Endometrial microvascular endothelial cells (primary cell): ENCODE data around the gene TFDP1. TPM values are rescaled to one million over a fixed set of nuclear protein-coding genes. Genes with fewer than 3 reads are reported as not detected.
"Not testable (repeated sequence)": the region's sequence is repeated elsewhere in the genome, so short reads cannot be mapped to it uniquely, and the experiment has no call there.

Experiments
- in situ Hi-C: cut with HindIII; loops from 2 replicates; pipeline ENCODE4 v1.10.0; 2017; ENCODE audit warnings: low sequenced_read_pairs, low pct_unique_long_range_greater_than_20kb; ENCODE audit errors: inconsistent ontology term
- total RNA-seq: library from RNA; depleted of rRNA; stranded (reverse); fragments of >200 nt; gene quantifications from one replicate; pipeline ENCODE4 v1.2.3, GENCODE V29; 2015; ENCODE audit errors: inconsistent ontology term

Gene TFDP1
- total RNA-seq, 1 donor from 2014 or later, result 116 TPM

GRCh38 chr13:113563511-113563910 lies 21.0 kb upstream of the TFDP1 start:
- in situ Hi-C loops, result not testable (repeated sequence)

DNA sequence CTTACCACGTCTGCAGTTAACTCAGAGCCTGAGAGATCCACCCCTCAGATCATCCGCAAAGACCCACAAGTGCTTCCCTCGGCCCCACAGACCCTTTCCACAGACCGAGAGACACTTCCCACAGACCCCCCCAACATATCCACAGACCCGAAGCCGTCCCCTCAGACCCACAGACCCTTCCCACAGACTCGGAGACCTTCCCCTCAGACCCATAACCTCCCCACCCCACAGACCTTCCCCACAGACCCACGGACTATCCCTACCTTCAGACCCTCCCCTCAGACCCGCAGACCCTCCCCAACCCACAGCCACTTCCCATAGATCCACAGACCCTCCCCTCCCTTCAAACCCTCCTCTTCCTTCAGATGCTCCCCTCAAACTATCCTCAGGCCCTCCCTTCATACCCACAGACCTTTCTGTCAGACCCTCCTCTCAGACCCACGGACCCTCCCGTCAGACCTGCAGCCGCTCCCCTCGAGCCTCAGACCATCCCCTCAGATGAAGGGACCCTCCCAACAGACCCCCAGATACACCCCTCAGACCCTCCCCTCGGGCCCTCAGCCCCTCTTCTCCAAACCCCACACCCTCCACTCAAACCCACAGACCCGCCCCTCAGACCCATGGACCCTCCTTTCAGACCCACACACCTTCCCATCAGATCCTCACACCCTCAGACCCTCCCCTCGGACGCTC lies 20.1 kb upstream of the TFDP1 start:
- in situ Hi-C loops, result no loop called here

- in situ Hi-C loops, result no loop called here
Measured at GRCh38 chr13:113565526-113566226, 18.9 kb upstream of the TFDP1 start.

GRCh38 chr13:113566227-113566561 lies 18.4 kb upstream of the TFDP1 start:
- in situ Hi-C loops, result no loop called here

DNA sequence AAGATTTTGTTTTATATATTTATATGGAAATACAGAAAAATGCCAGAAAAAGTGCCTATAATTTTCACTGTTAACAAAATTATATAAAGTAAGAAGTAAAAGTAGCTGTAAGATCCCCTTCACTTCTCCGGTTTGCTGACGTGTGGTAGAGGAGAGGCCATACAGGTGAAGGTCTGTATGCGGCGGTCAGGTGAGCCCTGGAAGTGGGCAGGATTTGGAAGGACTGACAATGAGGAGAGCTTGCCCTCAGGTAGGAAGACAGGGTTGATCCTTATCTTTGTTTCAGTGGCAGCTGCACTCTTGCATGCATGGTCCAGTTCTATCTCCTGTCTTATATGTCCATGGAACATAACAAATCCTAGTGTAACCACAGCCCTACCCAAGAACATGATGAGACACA lies 16.9 kb upstream of the TFDP1 start:
- in situ Hi-C loops, result no loop called here

DNA sequence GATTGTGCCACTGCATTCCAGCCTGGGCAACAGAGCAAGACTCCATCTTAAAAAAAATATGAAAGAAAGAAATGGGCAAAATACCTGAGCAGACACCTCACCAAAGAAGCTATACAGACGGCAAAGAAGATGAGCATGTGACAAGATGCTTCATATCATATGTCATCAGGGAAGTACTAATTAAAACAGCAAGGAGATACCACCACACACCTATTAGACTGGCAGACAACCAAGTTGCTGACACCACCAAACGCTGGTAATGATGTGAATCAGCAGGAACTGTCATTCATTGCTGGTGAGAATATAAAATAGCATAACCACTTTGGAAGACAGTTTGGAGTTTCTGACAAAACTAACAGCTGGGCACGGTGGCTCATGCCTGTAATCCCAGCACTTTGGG lies 11.5 kb upstream of the TFDP1 start:
- in situ Hi-C loops, result no loop called here

GRCh38 chr13:113576597-113576996 lies 8.0 kb upstream of the TFDP1 start:
- in situ Hi-C loops, result no loop called here

GRCh38 chr13:113577881-113578435 lies 6.6 kb upstream of the TFDP1 start:
- in situ Hi-C loops, result no loop called here

- in situ Hi-C loops, result no loop called here
Measured at GRCh38 chr13:113579686-113580085, 4.9 kb upstream of the TFDP1 start.

DNA sequence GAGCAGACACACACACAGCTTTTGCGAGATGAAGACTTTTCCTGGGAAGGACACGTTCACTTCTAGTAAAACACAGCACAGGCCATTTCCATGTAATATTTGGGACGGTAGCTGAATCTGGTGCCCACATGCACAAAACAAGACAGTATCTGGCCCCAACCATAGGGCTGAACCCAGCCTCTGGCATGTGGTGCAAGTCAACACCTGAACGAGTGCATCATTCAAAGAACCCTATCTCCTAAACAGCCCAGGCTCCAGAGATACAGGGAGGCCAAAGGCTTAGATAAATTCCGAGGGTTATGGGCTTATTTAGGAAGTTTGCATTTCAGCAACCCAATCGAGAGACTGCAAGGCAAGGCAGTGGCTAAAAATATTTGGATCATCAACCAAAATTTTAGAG lies 2.7 kb upstream of the TFDP1 start:
- in situ Hi-C loops, result no loop called here

DNA sequence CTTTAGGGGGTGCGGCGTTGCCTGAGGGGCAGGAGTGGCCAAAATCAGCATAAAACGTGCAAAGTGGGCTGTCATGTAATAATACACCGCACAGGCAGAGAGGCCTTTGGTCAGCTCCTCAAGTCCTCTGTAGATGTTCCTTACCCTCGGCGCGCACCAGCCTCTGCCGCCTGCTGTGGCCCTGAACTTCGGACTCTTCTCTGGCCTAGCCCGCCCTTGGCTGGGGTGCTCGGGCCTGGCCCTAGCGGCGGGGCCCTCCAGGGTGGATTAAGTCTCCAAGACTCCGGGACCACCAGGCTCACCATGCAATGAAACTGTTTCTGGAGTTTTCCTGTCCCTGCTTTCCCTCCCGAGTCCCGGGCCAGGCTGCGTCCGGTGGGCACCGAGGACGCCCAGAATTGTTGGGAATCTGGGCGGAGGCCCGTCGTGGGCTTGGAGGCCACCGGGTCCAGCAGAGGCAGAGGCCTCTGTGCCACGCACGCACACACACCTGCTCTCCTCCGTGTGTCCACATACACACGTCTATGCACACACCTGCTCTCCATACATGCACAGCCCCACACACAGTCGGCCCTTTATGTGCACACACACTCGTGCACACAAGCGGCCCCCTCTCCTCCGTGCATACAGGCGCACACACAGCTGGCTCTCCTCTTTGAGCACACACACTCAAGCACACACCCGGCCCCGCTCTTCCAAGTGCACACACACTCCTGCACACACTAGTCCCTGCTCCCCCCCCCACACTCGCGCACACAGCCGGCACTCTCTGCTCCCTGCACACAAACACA lies 1.5 kb upstream of the TFDP1 start:
- in situ Hi-C loops, result no loop called here

DNA sequence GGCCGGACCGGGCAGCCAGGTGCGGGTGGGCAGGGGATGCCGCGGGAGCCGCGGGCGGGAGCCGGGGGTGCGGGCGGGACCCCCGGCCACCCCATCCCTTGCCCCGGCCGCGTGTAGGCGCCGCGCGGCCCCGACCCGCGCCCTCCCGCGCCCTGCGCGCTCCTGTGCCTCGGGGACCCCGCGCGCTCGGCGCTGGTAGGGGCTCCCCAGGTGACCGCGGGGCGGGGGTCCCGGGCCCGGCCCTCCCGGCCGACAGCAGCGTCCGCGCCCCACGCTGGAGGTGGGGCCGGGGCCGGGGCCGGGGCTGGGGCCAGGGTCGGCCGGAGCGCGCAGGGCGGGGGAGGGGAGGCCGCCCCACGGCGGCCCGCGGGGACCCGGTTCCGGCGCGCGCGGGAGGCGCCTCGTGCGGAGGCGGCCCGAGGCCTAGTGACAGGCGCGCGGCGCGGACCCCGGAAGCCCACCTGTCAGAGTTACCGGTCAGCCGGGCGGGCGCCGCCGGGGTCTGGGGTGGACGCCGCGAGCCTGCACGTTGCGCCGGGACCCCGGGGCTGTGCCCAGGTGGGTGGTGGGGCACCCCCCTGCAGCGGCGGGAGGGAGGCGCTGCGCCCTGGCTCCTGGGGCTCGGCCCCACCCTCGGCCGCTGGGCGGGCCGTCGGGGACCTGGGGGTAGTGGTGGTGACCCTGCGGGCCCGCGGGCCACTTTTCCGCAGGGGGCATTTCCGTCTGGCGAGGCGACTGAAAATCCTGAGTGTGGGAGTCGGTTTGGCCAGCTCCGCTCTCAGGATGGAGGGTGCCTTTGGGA lies 518 bp downstream of the TFDP1 start:
- in situ Hi-C loops, result no loop called here

DNA sequence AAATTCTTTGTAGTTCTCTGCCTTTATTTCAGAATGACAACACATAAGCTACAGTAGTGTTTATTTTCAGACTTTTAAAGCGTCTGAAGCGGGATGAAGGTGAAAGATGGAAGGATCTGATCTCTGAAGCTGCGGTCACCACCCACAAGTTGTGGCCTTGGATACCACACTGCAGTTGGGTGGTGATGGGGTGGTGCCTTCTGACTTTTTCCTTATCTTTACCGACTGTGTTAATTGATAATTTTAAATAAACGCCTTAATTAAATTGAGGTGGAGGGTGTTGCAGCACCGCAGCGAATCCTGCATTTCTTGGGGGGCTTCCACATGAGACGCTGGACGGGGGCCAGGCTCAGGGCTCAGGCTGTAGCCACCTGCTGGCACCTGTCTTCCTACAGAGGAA lies 1.3 kb downstream of the TFDP1 start:
- in situ Hi-C loops, result no loop called here

- in situ Hi-C loops, result no loop called here
Measured at GRCh38 chr13:113586661-113587479, 2.3 kb downstream of the TFDP1 start.

GRCh38 chr13:113588394-113589111 lies 4.0 kb downstream of the TFDP1 start:
- in situ Hi-C loops, result no loop called here

- in situ Hi-C loops, result no loop called here
Measured at GRCh38 chr13:113589251-113589960, 4.9 kb downstream of the TFDP1 start.

- in situ Hi-C loops, result no loop called here
Measured at GRCh38 chr13:113589961-113590339, 5.4 kb downstream of the TFDP1 start.
